H9 (cell line): Measurements from ENCODE around the gene PLEKHA5. TPM values are rescaled to one million over a fixed set of nuclear protein-coding genes. Genes with fewer than 3 reads are reported as not detected.

Experiments
- DNase-seq: peaks from one replicate; pipeline ENCODE4 v3.0.0-alpha.2; 2017
- H2AFZ ChIP-seq: one replicate; pipeline ENCODE4 v1.6.1; 2013; ENCODE audit warnings: mild to moderate bottlenecking, low read length, control low read depth, moderate library complexity
- H2AK5ac ChIP-seq: 2 replicates; pipeline ENCODE4 v1.6.1; 2013; ENCODE audit warnings: low read length, control low read depth, mixed read lengths; ENCODE audit not compliant: insufficient read length
- H2BK120ac ChIP-seq: one replicate; pipeline ENCODE4 v1.6.1; 2013; ENCODE audit warnings: low read depth, mild to moderate bottlenecking, low read length, control low read depth, inconsistent platforms; ENCODE audit not compliant: poor library complexity, severe bottlenecking
- H2BK12ac ChIP-seq: 2 replicates; pipeline ENCODE4 v1.6.1; 2013; ENCODE audit warnings: low read length, control low read depth, mixed read lengths, low read depth; ENCODE audit not compliant: insufficient read length
- H2BK15ac ChIP-seq: 2 replicates; pipeline ENCODE4 v1.6.1; 2013; ENCODE audit warnings: low read depth, low read length, control low read depth
- H2BK20ac ChIP-seq: one replicate; pipeline ENCODE4 v1.6.1; 2013; ENCODE audit warnings: low read depth, mild to moderate bottlenecking, low read length, control low read depth, inconsistent platforms; ENCODE audit not compliant: poor library complexity, severe bottlenecking
- H2BK5ac ChIP-seq: 2 replicates; pipeline ENCODE4 v1.6.1; 2013; ENCODE audit warnings: low read length, control low read depth, mixed read lengths; ENCODE audit not compliant: insufficient read length
- H3K14ac ChIP-seq: 2 replicates; pipeline ENCODE4 v1.6.1; 2013; ENCODE audit warnings: low read length, control low read depth; ENCODE audit not compliant: insufficient read depth
- H3K18ac ChIP-seq: 2 replicates; pipeline ENCODE4 v1.6.1; 2013; ENCODE audit warnings: low read depth, mild to moderate bottlenecking, mixed read lengths, low read length, control low read depth; ENCODE audit not compliant: insufficient read length
- H3K23ac ChIP-seq: 2 replicates; pipeline ENCODE4 v1.6.1; 2013; ENCODE audit warnings: low read length, control low read depth, mixed read lengths, low read depth; ENCODE audit not compliant: insufficient read length
- H3K23me2 ChIP-seq: 2 replicates; pipeline ENCODE4 v1.6.1; 2013; ENCODE audit warnings: low read depth, mild to moderate bottlenecking, mixed read lengths, low read length, control low read depth; ENCODE audit not compliant: insufficient read length, poor library complexity, severe bottlenecking
- H3K27ac ChIP-seq: 2 replicates; pipeline ENCODE4 v1.5.1; 2013; ENCODE audit warnings: low read length, control low read depth, mixed read lengths, low read depth; ENCODE audit not compliant: insufficient read length
- H3K27me3 ChIP-seq: 2 replicates; pipeline ENCODE4 v1.6.1; 2013; ENCODE audit warnings: low read length, control low read depth, inconsistent platforms; ENCODE audit not compliant: insufficient read depth
- H3K4ac ChIP-seq: 2 replicates; pipeline ENCODE4 v1.6.1; 2013; ENCODE audit warnings: low read depth, mild to moderate bottlenecking, control low read depth, inconsistent platforms, low read length, moderate library complexity
- H3K4me1 ChIP-seq: 2 replicates; pipeline ENCODE4 v1.6.1; 2013; ENCODE audit warnings: low read length, control low read depth, inconsistent platforms; ENCODE audit not compliant: insufficient read depth
- H3K4me2 ChIP-seq: 2 replicates; pipeline ENCODE4 v1.6.1; 2013; ENCODE audit warnings: low read length, control low read depth, mixed read lengths; ENCODE audit not compliant: insufficient read length, insufficient read depth
- H3K56ac ChIP-seq: 2 replicates; pipeline ENCODE4 v1.6.1; 2013; ENCODE audit warnings: low read depth, mild to moderate bottlenecking, mixed read lengths, low read length, control low read depth; ENCODE audit not compliant: insufficient read length
- H3K79me1 ChIP-seq: 2 replicates; pipeline ENCODE4 v1.6.1; 2013; ENCODE audit warnings: low read depth, mild to moderate bottlenecking, moderate library complexity, low read length, control low read depth, inconsistent platforms; ENCODE audit not compliant: insufficient read depth, poor library complexity, severe bottlenecking
- H3K79me2 ChIP-seq: 2 replicates; pipeline ENCODE4 v1.6.1; 2013; ENCODE audit warnings: low read length, control low read depth, inconsistent platforms; ENCODE audit not compliant: insufficient read depth
- H3K9ac ChIP-seq: 2 replicates; pipeline ENCODE4 v1.6.1; 2013; ENCODE audit warnings: low read length, control low read depth, mixed read lengths; ENCODE audit not compliant: insufficient read length; ENCODE audit errors: extremely low read depth
- H3K9me3 ChIP-seq: one replicate; pipeline ENCODE4 v1.6.1; 2013; ENCODE audit warnings: low read depth, low read length, inconsistent platforms; ENCODE audit not compliant: control insufficient read depth
- H3T11ph ChIP-seq: one replicate; pipeline ENCODE4 v1.6.1; 2013; ENCODE audit warnings: mild to moderate bottlenecking, low read length, control low read depth, inconsistent platforms
- H4K20me1 ChIP-seq: one replicate; pipeline ENCODE4 v1.6.1; 2013; ENCODE audit not compliant: control insufficient read depth, insufficient read length, insufficient read depth
- H4K5ac ChIP-seq: 2 replicates; pipeline ENCODE4 v1.6.1; 2013; ENCODE audit warnings: low read depth, mild to moderate bottlenecking, mixed read lengths, low read length, control low read depth; ENCODE audit not compliant: insufficient read length
- H4K8ac ChIP-seq: replicated peaks from 2 replicates; pipeline ENCODE4 v1.6.1; 2013; ENCODE audit warnings: low read length, control low read depth, mixed read lengths, low read depth; ENCODE audit not compliant: insufficient read length
- H4K91ac ChIP-seq: 2 replicates; pipeline ENCODE4 v1.6.1; 2013; ENCODE audit warnings: low read depth, mild to moderate bottlenecking, moderate library complexity, mixed read lengths, low read length, control low read depth; ENCODE audit not compliant: insufficient read length
- H3K27ac Mint-ChIP-seq, 3 experiments: 2 replicates in 2 of 3; 3 replicates in 1 of 3; pipeline ENCODE4 v1.8.0; 2020 to 2021; ENCODE audit warnings: mixed read lengths in 3 of 3, mild to moderate bottlenecking in 1 of 3, moderate library complexity in 1 of 3
- H3K27me3 Mint-ChIP-seq: 2 replicates; pipeline ENCODE4 v1.8.0; 2021; ENCODE audit warnings: low read depth, mild to moderate bottlenecking, moderate library complexity, mixed read lengths
- H3K36me3 Mint-ChIP-seq, 3 experiments: 2 replicates in 2 of 3; 3 replicates in 1 of 3; pipeline ENCODE4 v1.8.0; 2020 to 2021; ENCODE audit warnings: low read depth in 3 of 3, mixed read lengths in 3 of 3; ENCODE audit not compliant: insufficient read depth in 1 of 3
- H3K4me1 Mint-ChIP-seq, 2 experiments: 2 replicates each; pipeline ENCODE4 v1.8.0; 2020; ENCODE audit warnings: mixed read lengths in 2 of 2
- H3K4me3 Mint-ChIP-seq, 2 experiments: 2 replicates in 1 of 2; 3 replicates in 1 of 2; pipeline ENCODE4 v1.8.0; 2020 to 2021; ENCODE audit warnings: mild to moderate bottlenecking in 2 of 2, mixed read lengths in 2 of 2, moderate library complexity in 1 of 2
- H3K9me3 Mint-ChIP-seq, 2 experiments: 2 replicates in 1 of 2; 3 replicates in 1 of 2; pipeline ENCODE4 v1.8.0; 2020; ENCODE audit warnings: mild to moderate bottlenecking in 2 of 2, mixed read lengths in 2 of 2, moderate library complexity in 1 of 2
- WGBS: extraction: QIAGEN DNeasy Blood & Tissue Kit; methylation state at CpG from one replicate; pipeline ENCODE4 v1.1.7; 2013; ENCODE audit warnings: missing lambda C conversion rate, low lambda C conversion rate, mixed read lengths; ENCODE audit not compliant: insufficient read length; ENCODE audit errors: extremely low coverage; 5-methylcytosine and 5-hydroxymethylcytosine counted together
- total RNA-seq: library from RNA; stranded (reverse); gene quantifications from 2 replicates; pipeline ENCODE4 v1.2.1, GENCODE V29; 2021
- TF ChIP-seq, protein P1 (sequence below): fragments of 200-600 bp; sonication (generic); conservative IDR thresholded peaks from 3 replicates; pipeline ENCODE4 v1.8.0; 2021; ENCODE audit warnings: antibody characterized with exemption, mild to moderate bottlenecking

The PLEKHA5 gene
- total RNA-seq, 1 experiment from 2014 or later = 86.7 TPM

DNA sequence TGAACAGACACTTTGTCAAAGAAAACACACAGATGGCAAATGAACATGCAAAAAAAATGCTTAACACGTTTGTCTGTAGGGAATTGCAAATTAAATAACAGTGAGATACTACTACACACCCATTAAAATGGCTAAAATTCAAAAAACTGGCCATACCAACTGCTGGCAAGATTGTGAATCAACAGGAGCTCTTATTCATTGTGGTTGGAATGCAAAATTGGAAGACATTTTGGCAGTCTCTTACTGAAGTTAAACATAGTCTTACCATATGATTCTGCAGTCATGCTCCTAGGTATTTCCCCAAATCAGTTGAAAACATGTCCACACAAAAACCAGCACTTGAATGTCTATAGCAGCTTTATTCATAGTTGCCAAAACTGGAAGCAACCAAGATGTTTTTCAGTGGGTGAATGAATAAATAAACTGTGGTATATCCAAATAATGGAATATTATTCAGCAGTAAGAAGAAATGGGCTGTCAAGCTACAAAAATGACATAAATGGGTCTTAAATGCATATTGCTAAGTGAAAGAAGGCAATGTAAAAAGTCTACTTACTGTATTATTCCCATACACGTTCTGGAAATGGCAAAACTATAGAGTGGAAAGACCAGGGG lies 91.4 kb downstream of the PLEKHA5 start:
- Histone ChIP-seq H3K18ac (no peak overlapping the region), H3K9ac (no peak overlapping the region), H4K5ac (no peak overlapping the region), H4K8ac (no peak overlapping the region), H2BK12ac (no peak overlapping the region), H2BK120ac (no peak overlapping the region), H2BK15ac (no peak overlapping the region), H3K27ac (no peak overlapping the region), H4K20me1 (no peaks in the 10 kb centered on the region), H3K23ac (no peak overlapping the region), H3K9me3 (no peaks in the 10 kb centered on the region), H3K56ac (no peak overlapping the region), H3K4me2 (no peak overlapping the region), H2BK20ac (no peak overlapping the region), H2AK5ac (no peak overlapping the region), H3K4me1 (no peaks in the 10 kb centered on the region), H3T11ph (no peak overlapping the region), H2BK5ac (no peak overlapping the region), H4K91ac (no peak overlapping the region), H3K14ac (no peak overlapping the region), H3K79me2 (0 out of 2 replicates have a peak, but pooled peaks cover 8% of the 10 kb centered on the region), H2AFZ (no peak overlapping the region), H3K27me3 (no peaks in the 10 kb centered on the region), H3K23me2 (no peaks in the 10 kb centered on the region), H3K4ac (no peak overlapping the region), H3K79me1 (no peaks in the 10 kb centered on the region)
- WGBS = no CpG with 5 or more reads among the region's 2 CpGs
- no peak for DNase-seq
- Mint-ChIP-seq H3K27ac (peak overlapping the region in 2 of 3 experiments; percentile 44 to 91; a peak in 5 of 7 replicates), H3K9me3 (0 out of 5 replicates have a peak, but pooled peaks cover 0 to 2% of the 10 kb centered on the region in 2 experiments), H3K4me3 (no peak overlapping the region), H3K36me3 (peaks cover 0 to 6% (median 4%) of the 10 kb centered on the region in 3 experiments; a peak in 1 of 7 replicates), H3K4me1 (peaks cover 35 to 38% of the 10 kb centered on the region in 2 experiments), H3K27me3 (no peaks in the 10 kb centered on the region)
- TF ChIP-seq, protein P1, sequence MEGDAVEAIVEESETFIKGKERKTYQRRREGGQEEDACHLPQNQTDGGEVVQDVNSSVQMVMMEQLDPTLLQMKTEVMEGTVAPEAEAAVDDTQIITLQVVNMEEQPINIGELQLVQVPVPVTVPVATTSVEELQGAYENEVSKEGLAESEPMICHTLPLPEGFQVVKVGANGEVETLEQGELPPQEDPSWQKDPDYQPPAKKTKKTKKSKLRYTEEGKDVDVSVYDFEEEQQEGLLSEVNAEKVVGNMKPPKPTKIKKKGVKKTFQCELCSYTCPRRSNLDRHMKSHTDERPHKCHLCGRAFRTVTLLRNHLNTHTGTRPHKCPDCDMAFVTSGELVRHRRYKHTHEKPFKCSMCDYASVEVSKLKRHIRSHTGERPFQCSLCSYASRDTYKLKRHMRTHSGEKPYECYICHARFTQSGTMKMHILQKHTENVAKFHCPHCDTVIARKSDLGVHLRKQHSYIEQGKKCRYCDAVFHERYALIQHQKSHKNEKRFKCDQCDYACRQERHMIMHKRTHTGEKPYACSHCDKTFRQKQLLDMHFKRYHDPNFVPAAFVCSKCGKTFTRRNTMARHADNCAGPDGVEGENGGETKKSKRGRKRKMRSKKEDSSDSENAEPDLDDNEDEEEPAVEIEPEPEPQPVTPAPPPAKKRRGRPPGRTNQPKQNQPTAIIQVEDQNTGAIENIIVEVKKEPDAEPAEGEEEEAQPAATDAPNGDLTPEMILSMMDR = no peak
